H1 (cell line): ENCODE results near the gene SLC12A4. TPM values are rescaled to one million over a fixed set of nuclear protein-coding genes. Genes with fewer than 3 reads are reported as not detected.

Experiments
- CTCF ChIA-PET: fragments of 300-600 bp; sonication (Branson Sonifier 250); formaldehyde crosslinking; loops from one replicate; lab custom pipeline; 2021; ENCODE audit not compliant: partially characterized antibody; lab: Charles Lee
- POLR2A ChIA-PET: fragments of 300-600 bp; sonication (Branson Sonifier 250); formaldehyde crosslinking; loops from one replicate; lab custom pipeline; 2021; ENCODE audit warnings: inconsistent platforms; ENCODE audit not compliant: partially characterized antibody; lab: Charles Lee
- DNase-seq, 2 experiments: peaks; one replicate each; pipeline versions ENCODE4 v3.0.0 to v3.0.0-alpha.2; 2010 to 2022; ENCODE audit warnings: low spot score in 2 of 2, low read depth in 1 of 2, mixed read lengths in 1 of 2
- FAIRE-seq: peaks from 2 replicates; lab custom pipeline; 2011; peaks lifted over from hg19 to GRCh38; lab: Jason Lieb, UNC
- H2AFZ ChIP-seq: 2 replicates; pipeline ENCODE4 v1.8.1; 2012; ENCODE audit warnings: low read length, inconsistent platforms
- H2AK5ac ChIP-seq: 2 replicates; pipeline ENCODE4 v1.6.1; 2013; ENCODE audit warnings: low read depth, low read length
- H2BK120ac ChIP-seq: replicated peaks from 2 replicates; pipeline ENCODE3; 2013; ENCODE audit warnings: low read depth, low read length, inconsistent platforms
- H2BK12ac ChIP-seq: 2 replicates; pipeline ENCODE4 v1.6.1; 2013; ENCODE audit warnings: low read depth, low read length
- H2BK15ac ChIP-seq: 2 replicates; pipeline ENCODE4 v1.6.1; 2013; ENCODE audit warnings: low read length
- H2BK20ac ChIP-seq: 2 replicates; pipeline ENCODE4 v1.6.1; 2013; ENCODE audit warnings: low read length
- H2BK5ac ChIP-seq: 2 replicates; pipeline ENCODE4 v1.6.1; 2013; ENCODE audit warnings: low read depth, low read length
- H3K14ac ChIP-seq: 2 replicates; pipeline ENCODE4 v1.6.1; 2013; ENCODE audit warnings: inconsistent platforms; ENCODE audit not compliant: insufficient read length
- H3K18ac ChIP-seq: 2 replicates; pipeline ENCODE4 v1.6.1; 2013; ENCODE audit warnings: low read length; ENCODE audit errors: extremely low read depth
- H3K23ac ChIP-seq: 2 replicates; pipeline ENCODE4 v1.6.1; 2013; ENCODE audit warnings: inconsistent platforms; ENCODE audit not compliant: insufficient read length
- H3K23me2 ChIP-seq: 2 replicates; pipeline ENCODE4 v1.6.1; 2013; ENCODE audit warnings: low read depth, low read length
- H3K27ac ChIP-seq: 2 replicates; pipeline ENCODE4 v1.6.1; 2011; ENCODE audit warnings: low read depth, low read length, inconsistent platforms
- H3K27me3 ChIP-seq, 4 experiments: replicated peaks in 1 of 4; 1 replicate in 1 of 4; 2 replicates in 3 of 4; pipeline versions ENCODE4 v1.6.1 to v1.8.1; 2011 to 2013; ENCODE audit warnings: low read length in 3 of 4, mild to moderate bottlenecking in 3 of 4, inconsistent platforms in 2 of 4, mixed read lengths in 2 of 4, moderate library complexity in 1 of 4; ENCODE audit not compliant: control insufficient read depth in 3 of 4, insufficient read depth in 3 of 4; ENCODE audit errors: extremely low read depth in 1 of 4
- H3K36me3 ChIP-seq, 4 experiments: 2 replicates each; pipeline versions ENCODE4 v1.6.1 to v1.8.1; 2011 to 2013; ENCODE audit warnings: mild to moderate bottlenecking in 4 of 4, low read length in 3 of 4, moderate library complexity in 2 of 4, control low read depth in 1 of 4, inconsistent platforms in 1 of 4; ENCODE audit not compliant: insufficient read depth in 4 of 4, control insufficient read depth in 2 of 4
- H3K4ac ChIP-seq: replicated peaks from 2 replicates; pipeline ENCODE3; 2013; ENCODE audit warnings: low read length, low read depth, mixed read lengths, inconsistent platforms; ENCODE audit not compliant: insufficient read length
- H3K4me1 ChIP-seq, 4 experiments: replicated peaks in 1 of 4; 1 replicate in 1 of 4; 2 replicates in 3 of 4; pipeline versions ENCODE4 v1.6.1 to v1.8.1; 2011 to 2013; ENCODE audit warnings: low read length in 3 of 4, inconsistent platforms in 2 of 4, mixed read lengths in 1 of 4; ENCODE audit not compliant: insufficient read depth in 4 of 4, control insufficient read depth in 3 of 4
- H3K4me2 ChIP-seq, 2 experiments: 2 replicates each; pipeline versions ENCODE4 v1.6.1 to v1.8.1; 2011 to 2013; ENCODE audit warnings: low read depth in 2 of 2, low read length in 2 of 2, control low read depth in 1 of 2, inconsistent platforms in 1 of 2, mild to moderate bottlenecking in 1 of 2; ENCODE audit not compliant: insufficient read depth in 1 of 2
- H3K4me3 ChIP-seq, 4 experiments: fragments of 200-600, 300-600 bp in 1 of 4; sonication (generic), shearing (Covaris generic), sonication (Bioruptor Twin) in 1 of 4; 2 replicates each; pipeline versions ENCODE4 v1.5.1 to v1.8.1; 2011 to 2016; ENCODE audit warnings: low read length in 4 of 4, low read depth in 3 of 4, control low read depth in 2 of 4, inconsistent platforms in 2 of 4, mild to moderate bottlenecking in 2 of 4, mixed read lengths in 1 of 4, moderate library complexity in 1 of 4; ENCODE audit not compliant: insufficient read depth in 2 of 4; ENCODE audit errors: extremely low read depth in 1 of 4
- H3K56ac ChIP-seq: replicated peaks from 2 replicates; pipeline ENCODE3; 2013; ENCODE audit warnings: low read depth, mild to moderate bottlenecking, mixed read lengths, low read length, inconsistent platforms; ENCODE audit not compliant: insufficient read length
- H3K79me1 ChIP-seq: 2 replicates; pipeline ENCODE4 v1.6.1; 2013; ENCODE audit warnings: low read depth, low read length, control low read depth
- H3K79me2 ChIP-seq, 2 experiments: 2 replicates each; pipeline versions ENCODE4 v1.6.1 to v1.8.1; 2012 to 2013; ENCODE audit warnings: low read length in 2 of 2, mild to moderate bottlenecking in 2 of 2, inconsistent platforms in 1 of 2; ENCODE audit not compliant: insufficient read depth in 2 of 2, control insufficient read depth in 1 of 2
- H3K9ac ChIP-seq, 4 experiments: replicated peaks in 1 of 4; 1 replicate in 1 of 4; 2 replicates in 3 of 4; pipeline versions ENCODE4 v1.6.1 to v1.8.1; 2011 to 2013; ENCODE audit warnings: low read depth in 3 of 4, low read length in 3 of 4, control low read depth in 2 of 4, mild to moderate bottlenecking in 2 of 4, moderate library complexity in 2 of 4, inconsistent platforms in 1 of 4; ENCODE audit errors: extremely low read depth in 1 of 4
- H3K9me3 ChIP-seq, 2 experiments: 2 replicates each; pipeline versions ENCODE4 v1.6.1 to v1.8.1; 2012 to 2013; ENCODE audit warnings: mild to moderate bottlenecking in 2 of 2, moderate library complexity in 2 of 2, control low read depth in 1 of 2, inconsistent platforms in 1 of 2, low read depth in 1 of 2, low read length in 1 of 2, mixed read lengths in 1 of 2; ENCODE audit not compliant: insufficient read depth in 2 of 2
- H4K20me1 ChIP-seq, 2 experiments: replicated peaks in 1 of 2; 2 replicates each; pipeline versions ENCODE3 to v1.8.1; 2011 to 2013; ENCODE audit warnings: inconsistent platforms in 2 of 2, low read length in 2 of 2, mild to moderate bottlenecking in 1 of 2; ENCODE audit not compliant: insufficient read depth in 2 of 2, control insufficient read depth in 1 of 2
- H4K5ac ChIP-seq: 2 replicates; pipeline ENCODE4 v1.6.1; 2013; ENCODE audit warnings: low read length, low read depth, mixed read lengths, inconsistent platforms; ENCODE audit not compliant: insufficient read length
- H4K8ac ChIP-seq: 2 replicates; pipeline ENCODE4 v1.8.0; 2013; ENCODE audit warnings: mild to moderate bottlenecking, moderate library complexity, low read length, inconsistent platforms; ENCODE audit not compliant: insufficient read depth; ENCODE audit errors: extremely low read depth
- H4K91ac ChIP-seq: replicated peaks from 2 replicates; pipeline ENCODE3; 2013; ENCODE audit warnings: low read length, mixed read lengths, inconsistent platforms; ENCODE audit not compliant: insufficient read length
- ASH2L ChIP-seq: fragments of 200-600, 300-600 bp; sonication (generic); IDR thresholded peaks from one replicate; pipeline ENCODE4 v1.7.1; 2017; ENCODE audit warnings: low read length
- FOSL1 ChIP-seq: IDR thresholded peaks from 2 replicates; pipeline ENCODE4 v1.6.1; 2011; ENCODE audit warnings: mild to moderate bottlenecking, low read depth, low read length, moderate library complexity; ENCODE audit not compliant: insufficient read depth
- KDM1A ChIP-seq: fragments of 200-600, 300-600 bp; sonication (generic); IDR thresholded peaks from 2 replicates; pipeline ENCODE4 v1.7.1; 2016; ENCODE audit warnings: mild to moderate bottlenecking, low read length, borderline replicate concordance
- NANOG ChIP-seq: IDR thresholded peaks from 2 replicates; pipeline ENCODE4 v1.6.1; 2011; ENCODE audit warnings: low read length, low read depth, mild to moderate bottlenecking, inconsistent platforms; ENCODE audit not compliant: insufficient read depth, poor library complexity, severe bottlenecking
- RAD21 ChIP-seq, 2 experiments: IDR thresholded peaks in 1 of 2; conservative IDR thresholded peaks in 1 of 2; 2 replicates each; pipeline ENCODE4 v1.6.1; 2011; ENCODE audit warnings: low read depth in 2 of 2, low read length in 2 of 2, improper control_type of control experiment in 1 of 2, inconsistent platforms in 1 of 2, mild to moderate bottlenecking in 1 of 2, moderate library complexity in 1 of 2
- SAP30 ChIP-seq: fragments of 300-600 bp; sonication (generic); IDR thresholded peaks from 2 replicates; pipeline ENCODE4 v1.7.1; 2012; ENCODE audit warnings: low read length, moderate library complexity, mild to moderate bottlenecking, inconsistent platforms; ENCODE audit not compliant: insufficient read depth, insufficient replicate concordance
- SP2 ChIP-seq: IDR thresholded peaks from 2 replicates; pipeline ENCODE4 v1.6.1; 2012; ENCODE audit warnings: mild to moderate bottlenecking, low read length, inconsistent platforms
- WGBS, 2 experiments: shearing (Covaris generic) in 1 of 2; methylation state at CpG; one replicate each; pipeline versions ENCODE4 v1.1.6 to v1.1.7; 2013 to 2015; ENCODE audit warnings: low lambda C conversion rate in 2 of 2, mixed read lengths in 2 of 2, inconsistent platforms in 1 of 2, low coverage in 1 of 2, missing lambda C conversion rate in 1 of 2; ENCODE audit not compliant: insufficient replicate concordance in 2 of 2, insufficient coverage in 1 of 2, insufficient read length in 1 of 2; ENCODE audit errors: extremely low coverage in 1 of 2, missing lambda C conversion rate in 1 of 2; 5-methylcytosine and 5-hydroxymethylcytosine counted together
- polyA plus RNA-seq, 7 experiments: library from polyadenylated mRNA; depleted of rRNA in 3 of 7; stranded (reverse) in 5 of 7; unstranded in 2 of 7; fragments of >200 nt in 5 of 7; fragments of 200-250 nt in 2 of 7; gene quantifications; 1 replicate in 5 of 7; 2 replicates in 1 of 7; 4 replicates in 1 of 7; pipeline versions ENCODE4 v1.2.1 to v1.2.3, GENCODE V29; 2011 to 2013; ENCODE audit warnings: missing spikeins in 2 of 7, mixed read lengths in 2 of 7
- total RNA-seq: library from RNA; stranded (reverse); fragmentation: NEBNext Ultra II Directional; extraction: Animal tissue kit (Norgen Biotek cat#: 25700); gene quantifications from 2 replicates; pipeline ENCODE4 v1.2.1, GENCODE V29; 2021

Gene SLC12A4
- total and polyA plus RNA-seq, 2 of the 8 experiments (the other 6 are each of a cell fraction or from before 2014, with no cell fraction given) = 41.3 to 49.3 TPM

DNA sequence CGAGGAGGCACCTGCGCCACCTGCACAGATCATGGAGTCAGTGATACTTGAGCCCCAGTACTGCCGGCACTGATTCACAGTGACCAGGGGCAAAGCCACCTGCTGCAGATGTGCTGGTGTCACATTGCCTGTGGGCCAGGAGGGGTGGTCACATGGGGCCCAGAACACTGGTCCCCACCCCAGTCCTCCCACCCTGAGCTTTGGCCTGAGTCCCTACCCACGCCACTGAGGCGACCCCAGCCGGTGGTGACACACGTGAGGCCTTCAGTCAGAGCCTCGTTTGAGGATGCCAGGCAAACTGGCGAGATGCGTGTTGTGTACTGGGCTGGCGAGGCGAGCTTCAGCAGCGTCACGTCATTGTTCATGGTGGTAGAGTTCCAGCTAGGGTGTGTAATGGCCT lies 38.2 kb downstream of the SLC12A4 start:
- no peak overlapping the region; the same call in 1 of the 2 replicates for H4K8ac ChIP-seq
- H3K9me3 ChIP-seq = no peaks in the 10 kb centered on the region
- no peak overlapping the region for H4K91ac ChIP-seq
- no peak for FAIRE-seq
- no peak overlapping the region for H3K4me2 ChIP-seq
- no peak overlapping the region for H2BK20ac ChIP-seq
- no peak overlapping the region for H2BK15ac ChIP-seq
- WGBS, 2 experiments = 97% methylated on average over 14 of the region's 14 CpGs; no CpG with 5 or more reads in 1 of the 2 experiments
- H3K27me3 ChIP-seq = no peaks in the 10 kb centered on the region
- H3K36me3 ChIP-seq = no peaks in the 10 kb centered on the region; a peak in 2 of 8 replicates
- H3K14ac ChIP-seq = no peak overlapping the region
- no peak overlapping the region for H3K27ac ChIP-seq
- peak overlapping the region; percentile 50; the same call in 1 of the 2 replicates for H2BK12ac ChIP-seq
- H3K4me1 ChIP-seq = peaks cover 0 to 17% (median 10%) of the 10 kb centered on the region in 4 experiments; a peak in 5 of 7 replicates
- 0 out of 2 replicates have a peak overlapping the region, but pooled peaks have one; percentile 24 for H2BK5ac ChIP-seq
- POLR2A ChIA-PET = interaction anchor here (4.3 to 7.5 kb wide), 2 partner anchors 11 to 46 kb away, joined by 31 to 43 read pairs; partner anchors contain the start of genes LCAT and NRN1L
- no peak overlapping the region for H3K9ac ChIP-seq
- H3K56ac ChIP-seq = no peak overlapping the region
- H3K79me1 ChIP-seq = peaks cover 2% of the 10 kb centered on the region; the same call in 1 of the 2 replicates
- no peak overlapping the region for H4K5ac ChIP-seq
- CTCF ChIA-PET = interaction anchor here (0.6 to 27.1 kb wide), 11 partner anchors 8 to 280 kb away, joined by 3 to 623 read pairs (median 5); partner anchors contain the start of genes EDC4, LCAT, NRN1L and PSKH1
- no peak overlapping the region for H3K4ac ChIP-seq
- H2AK5ac ChIP-seq = no peak overlapping the region
- H3K4me3 ChIP-seq = no peak overlapping the region
- no peak overlapping the region for H3K18ac ChIP-seq
- H3K23ac ChIP-seq = no peak overlapping the region
- H2AFZ ChIP-seq = no peak overlapping the region
- H3K79me2 ChIP-seq = no peaks in the 10 kb centered on the region
- DNase-seq = no peak
- no peak for TF ChIP-seq NANOG
- no peak for TF ChIP-seq RAD21 (IDR thresholded peaks at IDR 0.05 in 1 of 2, conservative IDR thresholded peaks at IDR 0.05 in 1 of 2; ENCODE audit: low read depth in 2 of 2, low read length in 2 of 2)
- TF ChIP-seq SAP30 = no peak
- no peak for TF ChIP-seq FOSL1
- TF ChIP-seq ASH2L = no peak
- no peak for TF ChIP-seq SP2
- no peak for TF ChIP-seq KDM1A
- H3K23me2 ChIP-seq = peaks cover 4% of the 10 kb centered on the region
- no peak overlapping the region for H2BK120ac ChIP-seq
- H4K20me1 ChIP-seq = peaks cover 3 to 28% of the 10 kb centered on the region in 2 experiments
